Heart left ventricle (tissue), 16 donors: ENCODE results near the gene DOCK9. TPM values are rescaled to one million over a fixed set of nuclear protein-coding genes. Genes with fewer than 3 reads are reported as not detected.

Experiments used
- ATAC-seq, 4 donors: fragments of 200-7000 bp; cut with Tn5 transposase; one replicate each; pipeline ENCODE4 v1.9.1; 2020 to 2022; ENCODE audit warnings: moderate library complexity in 4 of 4, mild to moderate bottlenecking in 3 of 4, moderate number of reproducible peaks in 1 of 4
- DNase-seq, 5 donors: peaks; one replicate each; pipeline ENCODE4 v3.0.0-alpha.2; 2020
- H3K27ac ChIP-seq, 12 donors: fragments of 200-600 bp; sonication (generic) in 4 of 12; one replicate each; pipeline versions ENCODE4 v1.5.0 to v1.8.0; 2016 to 2022; ENCODE audit warnings: mild to moderate bottlenecking in 2 of 12
- H3K27me3 ChIP-seq, 9 donors: fragments of 200-600 bp; sonication (generic) in 2 of 9; one replicate each; pipeline versions ENCODE4 v1.5.1 to v1.8.0; 2016 to 2022; ENCODE audit warnings: mild to moderate bottlenecking in 3 of 9
- H3K36me3 ChIP-seq, 9 donors: fragments of 200-600 bp; sonication (generic) in 2 of 9; one replicate each; pipeline versions ENCODE4 v1.5.0 to v1.8.0; 2018 to 2022; ENCODE audit warnings: mild to moderate bottlenecking in 2 of 9
- H3K4me1 ChIP-seq, 12 donors: fragments of 200-600 bp; sonication (generic) in 4 of 12; one replicate each; pipeline versions ENCODE4 v1.5.0 to v1.8.0; 2016 to 2022; ENCODE audit warnings: mild to moderate bottlenecking in 3 of 12
- H3K4me3 ChIP-seq, 12 donors: fragments of 200-600 bp; sonication (generic) in 4 of 12; one replicate each; pipeline versions ENCODE4 v1.5.0 to v1.8.0; 2017 to 2022; ENCODE audit warnings: mild to moderate bottlenecking in 9 of 12, moderate library complexity in 4 of 12
- H3K9me3 ChIP-seq, 12 donors: fragments of 200-600 bp; sonication (generic) in 4 of 12; one replicate each; pipeline versions ENCODE4 v1.5.0 to v1.8.0; 2016 to 2022; ENCODE audit warnings: mild to moderate bottlenecking in 1 of 12
- CTCF ChIP-seq, 12 donors: fragments of 200-600 bp; sonication (generic) in 4 of 12; IDR thresholded peaks; one replicate each; pipeline versions ENCODE4 v1.5.0 to v1.8.0; 2018 to 2022; ENCODE audit warnings: antibody characterized with exemption in 12 of 12, mild to moderate bottlenecking in 5 of 12
- POLR2A ChIP-seq, 2 donors: fragments of 450-650 bp; IDR thresholded peaks; one replicate each; pipeline ENCODE4 v1.6.1; 2017; ENCODE audit warnings: antibody characterized with exemption in 2 of 2, mild to moderate bottlenecking in 2 of 2, moderate library complexity in 2 of 2
- WGBS, 4 donors: extraction: QIAGEN DNeasy Blood & Tissue Kit in 2 of 4; methylation state at CpG; one replicate each; pipeline versions ENCODE4 v1.1.5 to v1.1.7; 2013 to 2018; 5-methylcytosine and 5-hydroxymethylcytosine counted together
- intact Hi-C, 10 donors: fragments of 100-400 bp; cut with DNase I; formaldehyde crosslinking; loops; one replicate each; pipeline versions ENCODE4 v1.11.1 to v1.14.2; 2022
- polyA plus RNA-seq, 2 donors: library from polyadenylated mRNA; stranded (reverse); fragments of 200-250 nt; gene quantifications; one replicate each; pipeline ENCODE4 v1.2.3, GENCODE V29; 2013
- total RNA-seq, 9 donors: library from RNA; depleted of rRNA in 2 of 9; stranded (reverse); fragments of >200 nt in 2 of 9; fragmentation: NEBNext Ultra II Directional in 3 of 9; extraction: Animal tissue kit (Norgen Biotek cat#: 25700) in 3 of 9; gene quantifications; one replicate each; pipeline versions ENCODE4 v1.1.0 to v1.2.4, GENCODE V29; 2016 to 2023
- donor health status: ischemic (EF 13 %, LVEDD 7.1; RV severe dilation, severe dysfunction).
- donor health status: healthy with polysubstance abuse.
- donor health status: DM: no; HTN: yes; CAD: no.
- donor health status: DM: no; HTN: no; CAD: no.
- donor health status: ischemic (EF 25% LVEDD 6.9; RV normal size, moderate dysfunction).
- donor health status: ischemic (EF 25% LVEDD 5.7; RV mildly dilated, moderate dysfunction).
- donor health status: healthy.
- donor health status: DM: yes; HTN: yes; CAD: no.
- donor health status: ischemic (EF 35%, LVEDD 5.7; RV mildly dilated, moderate dysfunction).
- donor health status: nonischemic (EF 11% LVEDD 7.7; RV severe dilation, severe dysfunction).
- donor health status: DM: yes; HTN: yes; CAD: no.
- donor health status: PGD.
- donor health status: ischemic (EF 29% LVEDD 5.4; RV normal size, mild dysfunction).
- donor health status: nonischemic (EF 23%, LVEDD 6.1; RV moderate dilation, normal function).

The DOCK9 gene
- total and polyA plus RNA-seq, 11 donors = 21.4 to 128 (median 45.2) TPM

DNA sequence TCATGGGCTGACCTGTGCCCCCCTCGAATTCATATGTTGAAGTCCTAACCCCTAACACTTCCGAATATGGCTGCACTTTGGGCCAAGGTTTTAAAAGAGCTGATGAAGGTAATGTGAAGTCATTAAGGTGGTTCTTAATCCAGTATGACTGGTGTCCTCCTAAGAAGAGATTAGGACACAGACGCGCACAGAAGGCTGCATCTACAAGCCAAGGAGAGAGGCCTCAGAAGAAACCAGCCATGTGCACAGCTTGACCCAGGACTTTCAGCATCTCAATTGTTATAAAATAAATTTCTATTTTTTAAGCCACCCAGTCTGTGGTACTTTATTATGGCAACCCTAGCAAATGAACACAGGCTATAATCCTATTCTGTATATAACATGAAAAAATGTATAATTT lies 99.9 kb downstream of the DOCK9 start:
- no peak overlapping the region for H3K27ac ChIP-seq
- WGBS, 4 donors = 92 to 99% (median 96%) methylated on average over 4 of the region's 4 CpGs
- intact Hi-C loops = loop anchor here in 2 of 10 donors (5.0 to 10.0 kb wide), 2 partner anchors 51 to 157 kb away; no protein-coding TSS in a partner anchor
- no peak overlapping the region for H3K4me3 ChIP-seq
- no peak for ATAC-seq
- no peaks in the 10 kb centered on the region for H3K27me3 ChIP-seq
- H3K36me3 ChIP-seq = peaks cover 2 to 99% (median 85%) of the 10 kb centered on the region in 9 donors
- peaks cover 0 to 19% (median 4%) of the 10 kb centered on the region in 12 donors for H3K4me1 ChIP-seq
- no peak for DNase-seq
- peaks cover 0 to 11% (median 8%) of the 10 kb centered on the region in 12 donors for H3K9me3 ChIP-seq
- TF ChIP-seq CTCF (IDR thresholded peaks at IDR 0.05) (no peak), POLR2A (IDR thresholded peaks at IDR 0.05) (no peak)

- DNase-seq (no peak), ATAC-seq (no peak)
- 94 to 98% (median 97%) methylated on average over 3 of the region's 3 CpGs for WGBS, 4 donors
- H3K4me3 ChIP-seq = no peak overlapping the region
- no peaks in the 10 kb centered on the region for H3K27me3 ChIP-seq
- peaks cover 0 to 19% (median 4%) of the 10 kb centered on the region in 12 donors for H3K4me1 ChIP-seq
- intact Hi-C loops = loop anchor here in 2 of 10 donors (5.0 to 10.0 kb wide), 2 partner anchors 50 to 157 kb away; no protein-coding TSS in a partner anchor
- peaks cover 2 to 98% (median 85%) of the 10 kb centered on the region in 9 donors for H3K36me3 ChIP-seq
- TF ChIP-seq CTCF (IDR thresholded peaks at IDR 0.05) (no peak), POLR2A (IDR thresholded peaks at IDR 0.05) (no peak)
- H3K27ac ChIP-seq = no peak overlapping the region
- peaks cover 0 to 11% (median 8%) of the 10 kb centered on the region in 12 donors for H3K9me3 ChIP-seq
Observed at GRCh38 chr13:98877466-98877865, 100.4 kb downstream of the DOCK9 start.

- Histone ChIP-seq H3K36me3 (peaks cover 0 to 96% (median 71%) of the 10 kb centered on the region in 9 donors), H3K9me3 (peaks cover 0 to 11% (median 8%) of the 10 kb centered on the region in 12 donors), H3K4me3 (no peak overlapping the region), H3K4me1 (peaks cover 0 to 13% (median 4%) of the 10 kb centered on the region in 12 donors), H3K27me3 (no peaks in the 10 kb centered on the region), H3K27ac (no peak overlapping the region)
- ATAC-seq (no peak), DNase-seq (no peak)
- TF ChIP-seq CTCF (IDR thresholded peaks at IDR 0.05) (no peak), POLR2A (IDR thresholded peaks at IDR 0.05) (no peak)
- intact Hi-C loops = loop anchor here in 2 of 10 donors (5.0 to 10.0 kb wide), 2 partner anchors 48 to 160 kb away; no protein-coding TSS in a partner anchor
- 69 to 82% (median 79%) methylated on average over 1 of the region's 1 CpG for WGBS, 4 donors
Observed at GRCh38 chr13:98875146-98875729, 102.6 kb downstream of the DOCK9 start.

DNA sequence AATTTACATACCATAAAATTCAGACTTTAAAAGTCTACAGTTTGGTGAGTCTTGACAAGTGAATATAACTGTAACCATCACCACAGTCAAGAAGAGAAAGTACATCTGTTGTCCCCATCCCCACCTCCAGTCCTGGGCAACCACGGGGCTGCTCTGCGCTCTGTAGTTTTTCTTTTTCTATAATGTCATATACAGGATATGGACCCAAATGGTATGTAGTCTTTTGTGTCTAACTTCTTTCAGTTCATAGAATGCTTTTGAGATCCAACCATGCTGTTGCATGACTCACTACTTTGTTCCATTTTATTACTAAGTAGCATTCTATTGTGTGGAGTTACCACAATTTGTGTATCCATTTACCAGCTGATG lies 103.9 kb downstream of the DOCK9 start:
- Histone ChIP-seq H3K9me3 (peaks cover 0 to 11% (median 8%) of the 10 kb centered on the region in 12 donors), H3K4me3 (no peak overlapping the region), H3K27ac (no peak overlapping the region), H3K36me3 (peaks cover 0 to 95% (median 59%) of the 10 kb centered on the region in 9 donors), H3K4me1 (peaks cover 0 to 11% (median 3%) of the 10 kb centered on the region in 12 donors), H3K27me3 (no peaks in the 10 kb centered on the region)
- TF ChIP-seq POLR2A (IDR thresholded peaks at IDR 0.05) (no peak), CTCF (IDR thresholded peaks at IDR 0.05) (no peak)
- ATAC-seq = no peak
- intact Hi-C loops = loop anchor here in 1 of 10 donors (10.0 kb wide), 1 partner anchor 161 kb away; no protein-coding TSS in a partner anchor
- WGBS, 4 donors = 85 to 96% (median 92%) methylated on average over 2 of the region's 2 CpGs
- DNase-seq = no peak
